Retina (tissue), 1 donor: Measurements from ENCODE around the gene CTSF.
"Not testable (repeated sequence)": the region's sequence is repeated elsewhere in the genome, so short reads cannot be mapped to it uniquely, and the experiment has no call there.

Experiments used
- DNase-seq: peaks from one replicate; pipeline ENCODE4 v3.0.0-alpha.2; 2016

The CTSF gene

GRCh38 chr11:66568124-66568916 lies at the start of gene CTSF:
Gene CTSF, minus strand, starts transcription at chr11:66568606. Its CDS starts 120 bp downstream, at chr11:66568486.
- peak; percentile 91 for DNase-seq

- DNase-seq, result no peak
Measured at GRCh38 chr11:66617155-66617834, 48.9 kb upstream of the CTSF start.

- peak; percentile 99 for DNase-seq
Measured at GRCh38 chr11:66616379-66617154, 48.2 kb upstream of the CTSF start, which contains the start of gene RBM14. Gene RBM14, plus strand, starts transcription at chr11:66616630. Its CDS starts 91 bp downstream, at chr11:66616721.

GRCh38 chr11:66614073-66614472 lies 45.7 kb upstream of the CTSF start:
- no peak for DNase-seq

- DNase-seq, result no peak
Measured at GRCh38 chr11:66612458-66612857, 44.1 kb upstream of the CTSF start.

- DNase-seq, result no peak
Measured at GRCh38 chr11:66609721-66610617, 41.6 kb upstream of the CTSF start.

GRCh38 chr11:66607126-66607834 lies 38.9 kb upstream of the CTSF start:
- DNase-seq, result no peak

GRCh38 chr11:66606608-66607007 lies 38.2 kb upstream of the CTSF start:
- not testable (repeated sequence) for DNase-seq

- DNase-seq, result no peak
Measured at GRCh38 chr11:66604155-66604554, 35.7 kb upstream of the CTSF start.

GRCh38 chr11:66603072-66603471 lies 34.7 kb upstream of the CTSF start:
- DNase-seq, result no peak

- no peak for DNase-seq
Measured at GRCh38 chr11:66600631-66601233, 32.3 kb upstream of the CTSF start.

GRCh38 chr11:66600219-66600618 lies 31.8 kb upstream of the CTSF start:
- no peak for DNase-seq

GRCh38 chr11:66598993-66599392 lies 30.6 kb upstream of the CTSF start:
- no peak for DNase-seq

GRCh38 chr11:66595245-66595904 lies 27.0 kb upstream of the CTSF start:
- DNase-seq, result no peak

- no peak for DNase-seq
Measured at GRCh38 chr11:66593650-66594049, 25.2 kb upstream of the CTSF start.

GRCh38 chr11:66593303-66593635 lies 24.9 kb upstream of the CTSF start:
- DNase-seq, result no peak

GRCh38 chr11:66592457-66593302 lies 24.3 kb upstream of the CTSF start, which contains the start of the genes CCDC87 and CCS:
Gene CCDC87, minus strand, starts transcription at chr11:66593063. Its CDS starts 48 bp downstream, at chr11:66593015.
Gene CCS, plus strand, starts transcription at chr11:66593185. Its CDS starts 77 bp downstream, at chr11:66593262.
- DNase-seq, result peak; percentile 98

- no peak for DNase-seq
Measured at GRCh38 chr11:66591175-66591574, 22.8 kb upstream of the CTSF start.

GRCh38 chr11:66589996-66590675 lies 21.7 kb upstream of the CTSF start:
- DNase-seq, result no peak
